ENCODE data around the gene GPD1.
A peak's percentile ranks its signal among the peaks of the same experiment; 100 is the strongest.

Gene GPD1

DNA sequence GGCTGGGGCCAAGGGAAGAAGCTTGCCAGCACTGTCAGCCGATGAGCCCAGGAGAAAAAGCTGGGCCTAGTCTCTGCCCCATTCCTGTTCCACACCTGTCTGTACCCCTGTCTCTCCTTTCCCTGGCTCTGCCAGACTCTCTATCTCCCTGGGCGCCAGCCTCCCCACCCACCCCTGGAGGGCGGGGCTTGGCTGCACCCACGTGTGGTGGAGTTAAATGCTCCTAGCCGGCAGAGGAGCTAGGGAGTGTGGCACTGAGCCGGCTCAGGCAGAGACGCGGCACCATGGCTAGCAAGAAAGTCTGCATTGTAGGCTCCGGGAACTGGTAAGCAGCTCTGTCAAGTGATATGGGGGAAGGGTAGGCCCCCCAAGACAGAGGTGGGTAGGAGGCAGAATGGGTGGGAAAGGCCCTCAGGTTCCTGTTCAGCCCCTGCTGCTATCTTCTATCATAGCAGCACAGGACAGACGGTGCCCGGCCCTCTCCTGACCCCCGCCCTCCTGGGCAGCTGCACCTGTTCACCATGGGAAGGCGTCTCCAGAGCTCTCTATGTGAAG, at the start of gene GPD1:
Gene GPD1, plus strand, starts transcription at position 242 of the 555 bp plus-strand sequence. Its CDS starts 43 bp downstream, at position 285.
- DNase-seq: peak; percentile 44

GRCh38 chr12:50055831-50056638, 47.8 kb upstream of the GPD1 start:
- peak; percentile 6 for DNase-seq

DNA sequence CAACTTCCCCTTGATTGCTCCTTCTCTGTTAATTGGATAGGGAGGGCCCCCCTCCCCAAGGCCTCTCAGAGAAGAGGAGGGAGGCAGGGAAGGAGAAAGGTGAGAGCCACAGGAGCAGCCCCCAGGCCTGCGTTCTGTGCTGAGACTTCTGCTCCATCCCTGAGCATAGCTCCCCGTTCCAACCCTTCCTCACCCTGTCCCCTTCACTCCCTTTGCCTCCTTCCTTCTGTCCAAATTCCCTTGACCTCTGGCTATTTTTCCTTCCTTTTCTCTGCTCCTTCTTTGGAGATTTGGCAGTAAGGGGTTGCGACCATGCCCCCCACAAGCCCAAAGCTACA, 47.2 kb upstream of the GPD1 start:
- DNase-seq: no peak

DNA sequence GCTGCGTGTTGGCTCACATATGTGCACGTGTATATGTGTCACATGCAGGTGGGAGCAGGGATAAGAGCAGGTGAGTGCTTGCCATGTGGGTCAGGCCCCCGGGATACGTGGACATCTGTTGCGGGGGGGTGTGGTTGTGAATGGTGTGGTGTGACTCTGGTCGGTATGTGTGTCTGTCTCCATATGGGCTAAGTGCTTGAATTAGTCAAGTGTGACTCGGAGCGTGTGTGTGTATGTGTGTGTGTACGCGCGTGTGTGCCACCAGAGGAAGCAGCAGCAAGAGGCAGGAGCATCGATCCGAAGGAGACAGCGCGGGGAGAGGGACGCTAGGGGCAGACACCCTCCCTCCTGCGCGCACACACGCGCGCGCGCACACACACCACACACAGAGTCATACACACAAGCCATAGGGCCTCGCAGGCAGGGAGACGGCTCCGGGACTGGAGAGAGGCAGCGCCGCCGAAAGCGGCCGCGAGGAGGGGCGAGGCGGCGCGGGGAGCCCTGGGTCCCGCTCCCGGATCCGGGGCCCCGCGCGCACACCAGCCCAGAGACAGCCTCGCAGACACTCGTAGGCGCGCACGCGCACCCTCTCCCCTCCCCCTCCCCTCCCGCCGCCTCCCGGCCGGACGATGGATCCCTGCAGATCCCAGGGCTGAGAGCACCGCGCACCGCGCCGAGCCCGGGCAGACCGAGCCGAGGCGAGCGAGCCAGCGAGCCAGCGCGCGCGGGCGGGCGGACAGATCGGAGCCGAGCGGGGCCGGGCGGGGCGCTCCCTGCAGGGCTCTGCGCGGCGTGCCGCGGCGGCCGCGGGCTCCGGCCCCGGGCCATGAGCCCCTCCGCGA, 46.6 kb upstream of the GPD1 start, which contains the start of gene ASIC1:
Gene ASIC1, plus strand, starts transcription at position 597 of the 842 bp plus-strand sequence. CDS start 1,171 bp downstream, outside the sequence.
- DNase-seq: peak; percentile 23

GRCh38 chr12:50057896-50058670, 45.7 kb upstream of the GPD1 start:
- no peak for DNase-seq

DNA sequence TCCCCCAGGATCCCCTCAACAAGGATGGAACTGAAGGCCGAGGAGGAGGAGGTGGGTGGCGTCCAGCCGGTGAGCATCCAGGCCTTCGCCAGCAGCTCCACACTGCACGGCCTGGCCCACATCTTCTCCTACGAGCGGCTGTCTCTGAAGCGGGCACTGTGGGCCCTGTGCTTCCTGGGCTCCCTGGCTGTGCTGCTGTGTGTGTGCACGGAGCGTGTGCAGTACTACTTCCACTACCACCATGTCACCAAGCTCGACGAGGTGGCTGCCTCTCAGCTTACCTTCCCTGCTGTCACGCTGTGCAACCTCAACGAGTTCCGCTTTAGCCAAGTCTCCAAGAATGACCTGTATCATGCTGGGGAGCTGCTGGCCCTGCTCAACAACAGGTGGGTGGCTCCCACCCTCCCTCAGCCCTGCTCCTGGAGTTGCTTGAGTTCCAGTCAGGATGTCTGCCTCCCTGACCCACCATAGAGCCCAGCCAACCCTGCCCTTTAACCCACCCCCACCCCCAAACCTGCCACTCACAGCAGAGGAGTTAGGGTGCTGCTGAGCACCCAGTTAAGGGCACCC, 45.0 kb upstream of the GPD1 start:
- no peak for DNase-seq

GRCh38 chr12:50059440-50060119, 44.2 kb upstream of the GPD1 start:
- no peak for DNase-seq

DNA sequence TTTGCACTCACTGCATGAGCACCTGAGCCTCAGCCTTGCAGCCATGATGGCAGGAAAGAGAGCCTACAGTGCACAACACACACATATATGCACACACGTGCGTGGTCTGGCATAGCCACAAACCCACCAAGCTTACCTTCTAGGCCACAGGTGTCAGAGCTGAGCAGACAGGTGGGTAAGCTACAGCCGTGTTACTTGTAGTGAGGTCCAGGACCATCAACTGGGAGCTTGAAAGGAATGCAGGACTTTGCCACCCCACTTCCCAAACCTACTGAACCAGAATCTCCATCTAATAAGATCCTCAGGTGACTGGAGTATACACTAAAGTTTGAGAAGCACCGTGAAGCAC, 43.7 kb upstream of the GPD1 start:
- no peak for DNase-seq

DNA sequence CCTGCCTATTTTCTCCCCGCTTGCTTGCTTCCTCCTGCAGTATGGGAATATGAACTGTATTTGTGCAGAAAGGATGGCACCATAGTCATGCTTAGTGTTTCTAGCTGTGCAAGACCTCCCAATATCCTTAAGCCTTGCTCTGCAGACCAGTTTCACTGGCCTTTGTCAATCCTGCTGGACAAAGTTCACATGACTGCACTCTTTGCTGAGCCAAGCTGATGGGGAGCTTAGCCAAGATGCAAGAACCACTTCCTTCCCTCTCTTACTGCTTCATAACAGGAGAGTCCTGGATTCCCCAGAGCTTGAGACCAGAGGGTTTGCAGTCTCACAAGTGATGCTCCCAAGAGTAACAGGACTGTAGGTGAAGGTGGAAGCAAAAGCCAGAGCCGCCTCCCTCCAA, 42.6 kb upstream of the GPD1 start:
- DNase-seq: no peak

DNA sequence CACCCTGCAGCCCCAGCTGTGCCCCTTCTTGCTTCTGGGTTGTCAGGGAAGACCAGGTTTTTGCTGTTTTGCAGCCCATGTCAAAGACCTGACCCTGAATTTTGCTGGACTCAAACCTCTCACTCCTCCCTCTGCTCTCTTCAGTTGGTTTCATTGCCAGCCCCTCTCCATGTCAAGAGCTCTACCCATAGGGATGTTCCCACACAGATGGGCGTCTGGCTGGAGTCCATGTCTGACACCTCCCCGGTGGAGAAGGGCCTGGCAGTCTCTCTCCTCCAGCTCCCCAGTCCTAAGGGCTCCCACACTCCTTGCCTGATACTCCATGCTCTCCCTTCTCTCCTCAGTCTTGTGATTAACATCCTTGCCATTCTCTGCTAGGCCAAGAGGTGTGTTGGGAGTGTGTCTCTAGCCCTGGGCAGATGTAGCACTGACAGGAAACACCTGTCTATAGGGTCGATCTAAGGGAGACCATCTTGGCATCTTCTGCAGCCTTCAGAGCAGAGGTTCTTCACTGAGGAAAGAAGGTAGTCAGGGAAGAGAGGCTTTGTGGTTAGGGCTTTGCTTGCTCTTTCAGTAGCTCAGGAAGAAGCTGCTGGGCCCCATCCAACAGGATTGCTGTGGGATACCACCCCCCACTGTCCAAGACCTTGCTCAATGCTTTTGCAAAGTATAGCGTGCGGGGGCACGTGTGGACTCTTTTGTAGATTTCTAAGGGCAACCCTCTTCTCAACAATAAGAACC, 41.7 kb upstream of the GPD1 start:
- DNase-seq: no peak

DNA sequence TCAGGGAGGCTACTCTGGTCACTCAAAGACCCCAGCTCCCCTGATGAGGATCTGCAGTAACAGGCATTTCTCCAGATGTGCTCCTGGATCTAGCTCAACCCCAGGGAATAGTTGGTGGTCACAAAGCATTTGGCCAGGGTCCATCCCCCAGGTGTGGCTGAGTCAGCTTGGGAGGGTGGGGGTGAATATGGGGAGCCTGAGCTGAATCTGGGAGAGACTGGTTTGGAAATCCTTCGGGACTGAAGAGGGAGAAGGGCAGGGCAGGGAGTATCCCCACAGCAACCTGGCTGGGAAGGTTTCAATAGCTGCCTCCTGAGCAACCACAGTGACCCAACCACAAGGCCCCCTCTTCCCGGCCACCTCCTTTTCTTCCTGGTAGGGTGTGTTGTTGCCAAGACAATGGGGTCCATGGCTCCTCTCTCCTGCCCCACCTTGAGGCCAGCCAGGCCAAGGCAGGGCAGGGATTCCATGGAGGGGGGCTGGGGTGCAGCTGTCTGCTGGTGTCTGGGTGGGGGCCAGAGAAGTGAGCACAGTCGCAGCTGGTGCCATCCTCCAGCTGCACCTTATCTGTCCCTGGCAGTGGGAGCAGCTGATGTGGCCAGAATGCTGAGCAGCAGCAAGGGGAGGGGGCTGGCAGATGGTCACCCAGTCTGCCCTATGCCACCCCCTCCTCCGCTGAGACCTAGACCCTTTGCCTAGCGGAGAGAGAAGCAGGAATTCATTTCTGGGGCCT, 40.9 kb upstream of the GPD1 start:
- DNase-seq: no peak

DNA sequence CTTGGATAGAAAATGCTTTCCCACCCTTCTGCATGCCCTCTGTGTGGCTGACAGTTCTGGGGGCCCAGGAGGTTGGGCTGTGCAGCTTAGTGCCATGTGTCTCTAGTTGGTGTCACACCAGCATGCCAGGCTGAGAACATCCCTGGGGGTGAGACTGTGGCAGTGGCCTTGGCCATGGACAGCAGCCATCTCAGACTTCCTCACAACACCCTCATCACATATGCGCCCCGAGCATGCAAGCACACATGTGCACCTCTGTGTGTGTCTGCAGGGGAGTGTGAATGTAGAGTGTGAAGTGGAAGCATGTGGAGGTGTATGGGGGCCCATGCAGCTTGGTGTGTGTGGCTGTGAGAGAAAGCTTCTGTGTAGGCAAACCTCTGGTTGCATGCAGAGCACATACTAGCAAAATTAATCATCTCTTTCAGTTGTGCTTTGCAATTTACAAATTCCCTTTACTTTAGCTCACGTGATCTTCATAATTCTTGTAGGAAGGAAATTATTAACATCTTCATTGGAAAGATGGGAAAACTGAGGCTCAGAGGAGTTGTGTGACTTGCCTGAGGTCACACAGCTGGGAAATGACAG, 38.0 kb upstream of the GPD1 start:
- no peak for DNase-seq

- no peak for DNase-seq
Observed at GRCh38 chr12:50066402-50066801, 37.4 kb upstream of the GPD1 start.

DNA sequence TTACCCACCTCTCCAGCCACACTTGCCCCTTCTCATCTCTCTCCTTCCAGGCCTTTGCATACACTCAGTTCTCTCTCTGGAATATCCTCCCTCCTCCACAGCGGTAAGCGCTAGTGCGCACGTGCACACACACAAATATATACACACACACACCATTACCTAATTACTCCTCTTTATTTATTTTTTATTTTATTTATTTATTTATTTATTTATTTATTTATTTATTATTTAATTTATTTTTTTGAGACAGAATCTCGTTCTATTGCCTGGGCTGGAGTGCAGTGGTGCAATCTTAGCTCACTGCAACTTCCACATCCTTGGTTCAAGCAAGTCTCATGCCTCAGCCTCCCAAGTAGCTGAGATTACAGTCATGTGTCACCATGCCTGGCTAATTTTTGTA, 34.7 kb upstream of the GPD1 start:
- no peak for DNase-seq

- no peak for DNase-seq
Observed at GRCh38 chr12:50069539-50069938, 34.3 kb upstream of the GPD1 start.

DNA sequence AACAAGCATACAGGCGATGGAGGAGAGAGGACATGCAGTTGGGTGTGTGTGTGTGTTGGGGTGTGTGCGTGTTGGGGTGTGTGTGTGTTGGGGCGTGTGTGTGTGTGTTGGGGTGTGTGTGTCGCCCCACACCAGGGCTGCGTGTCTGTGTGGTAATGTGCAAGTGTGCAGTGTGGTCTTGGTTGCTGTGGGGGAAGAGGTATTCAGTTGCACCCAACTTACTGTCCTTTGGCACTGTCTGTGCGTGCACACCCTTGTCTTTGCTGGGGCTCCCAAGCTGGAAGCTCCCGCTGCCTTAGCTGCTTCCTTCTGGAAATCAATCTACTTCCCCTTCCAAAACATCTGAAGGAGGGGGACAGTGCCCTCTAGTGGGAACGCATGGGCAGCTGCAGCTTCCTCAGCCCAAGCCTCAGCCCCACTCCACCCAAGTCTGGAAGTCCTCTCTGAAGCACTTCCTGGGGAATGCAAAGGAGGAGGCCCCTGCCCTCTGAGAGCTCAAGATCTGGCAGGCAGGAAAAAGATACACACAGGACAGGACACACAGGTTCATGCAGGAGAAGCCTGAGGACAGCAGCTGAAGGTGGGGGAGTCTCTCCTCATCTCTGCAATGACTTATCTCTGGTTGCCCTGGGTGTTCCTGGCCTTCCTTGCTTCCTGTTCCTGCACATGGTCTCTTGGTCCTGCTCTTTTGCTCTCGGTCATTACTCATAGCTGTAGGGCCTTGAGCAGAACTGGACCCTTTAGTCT, 33.3 kb upstream of the GPD1 start:
- peak; percentile 55 for DNase-seq

DNA sequence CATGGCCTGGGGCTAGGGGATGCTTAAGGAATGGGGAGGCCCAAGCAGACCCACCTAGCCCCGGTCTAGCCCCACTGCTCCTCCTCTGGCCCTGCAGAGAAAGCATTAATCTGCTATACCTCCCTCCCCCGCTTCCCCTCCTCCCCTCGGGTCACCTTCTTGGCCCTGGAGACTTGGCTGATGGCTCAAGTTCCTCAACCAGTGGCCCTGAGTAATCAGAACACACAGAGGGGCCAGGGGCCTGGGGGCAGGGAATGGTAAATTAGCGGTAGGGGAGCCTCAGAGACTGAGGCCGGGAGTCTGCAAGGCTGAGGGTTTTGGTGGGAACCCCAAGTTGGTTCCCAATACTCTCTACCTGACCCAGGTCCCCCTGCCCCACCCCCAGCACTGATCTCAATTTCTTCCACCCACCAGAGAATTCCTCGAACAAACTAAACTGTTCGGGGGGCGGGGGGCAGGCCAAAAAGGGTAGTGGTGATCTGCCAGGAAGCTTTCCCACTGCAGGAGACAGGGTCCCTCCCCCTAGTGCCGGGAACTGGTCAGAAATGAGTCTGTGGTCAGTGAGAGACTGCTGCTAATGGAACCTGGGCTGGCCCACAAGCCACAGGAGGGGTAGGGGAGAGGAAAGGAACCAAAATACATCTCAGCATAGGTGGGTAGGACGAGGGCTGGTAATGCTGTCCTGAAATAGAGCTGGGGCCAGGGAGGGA, 31.5 kb upstream of the GPD1 start:
- no peak for DNase-seq

DNA sequence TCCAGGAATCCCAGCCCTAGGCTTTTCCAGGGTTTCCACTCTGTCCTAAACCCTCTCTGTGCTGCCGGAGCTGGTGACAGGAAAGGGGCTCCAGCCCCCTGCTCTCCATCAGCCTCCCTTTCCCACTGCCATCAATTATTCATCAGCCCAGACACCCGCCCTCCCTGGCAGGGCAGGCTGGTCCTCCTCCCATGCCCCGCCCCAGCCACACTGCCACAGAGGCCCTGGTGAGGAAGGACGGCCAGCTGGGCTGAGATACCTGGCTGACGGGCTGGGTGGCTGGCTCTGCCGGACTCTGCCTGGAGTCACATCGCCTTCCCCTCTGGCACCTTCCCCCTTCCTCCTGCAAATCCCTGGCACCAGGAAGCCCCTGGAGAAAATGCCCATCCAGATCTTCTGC, 30.6 kb upstream of the GPD1 start:
- DNase-seq: no peak

DNA sequence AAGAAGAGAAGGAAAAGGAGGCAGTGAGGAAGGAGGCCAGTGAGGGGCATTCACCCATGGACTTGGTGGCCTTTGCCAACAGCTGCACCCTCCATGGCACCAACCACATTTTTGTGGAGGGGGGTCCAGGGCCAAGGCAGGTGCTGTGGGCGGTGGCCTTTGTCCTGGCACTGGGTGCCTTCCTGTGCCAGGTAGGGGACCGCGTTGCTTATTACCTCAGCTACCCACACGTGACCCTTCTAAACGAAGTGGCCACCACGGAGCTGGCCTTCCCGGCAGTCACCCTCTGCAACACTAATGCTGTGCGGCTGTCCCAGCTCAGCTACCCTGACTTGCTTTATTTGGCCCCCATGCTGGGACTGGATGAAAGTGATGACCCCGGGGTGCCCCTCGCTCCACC, 30.1 kb upstream of the GPD1 start:
- DNase-seq: no peak
